Measurements from ENCODE around the gene ZCWPW2.

DNA sequence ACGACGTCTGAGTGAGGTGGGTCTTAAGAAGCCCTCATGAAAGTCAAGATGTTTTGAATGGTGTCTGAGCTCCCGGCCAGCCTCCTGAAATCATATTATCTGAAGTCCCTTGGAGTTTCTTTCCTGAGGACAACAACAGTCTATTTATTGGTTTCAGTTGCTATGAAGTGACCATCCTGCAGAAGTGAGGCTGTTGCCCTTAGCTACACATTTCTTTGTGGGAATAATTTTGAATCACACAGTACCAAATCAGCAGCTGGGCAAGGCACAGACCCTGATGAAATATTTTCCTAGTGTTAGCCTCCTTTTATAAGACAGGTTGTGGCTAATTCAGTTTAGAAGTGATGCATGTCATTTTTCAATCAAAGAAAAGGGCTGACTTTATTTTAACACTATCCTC lies 220.8 kb downstream of the ZCWPW2 start:
- TF ChIP-seq, protein P1, sequence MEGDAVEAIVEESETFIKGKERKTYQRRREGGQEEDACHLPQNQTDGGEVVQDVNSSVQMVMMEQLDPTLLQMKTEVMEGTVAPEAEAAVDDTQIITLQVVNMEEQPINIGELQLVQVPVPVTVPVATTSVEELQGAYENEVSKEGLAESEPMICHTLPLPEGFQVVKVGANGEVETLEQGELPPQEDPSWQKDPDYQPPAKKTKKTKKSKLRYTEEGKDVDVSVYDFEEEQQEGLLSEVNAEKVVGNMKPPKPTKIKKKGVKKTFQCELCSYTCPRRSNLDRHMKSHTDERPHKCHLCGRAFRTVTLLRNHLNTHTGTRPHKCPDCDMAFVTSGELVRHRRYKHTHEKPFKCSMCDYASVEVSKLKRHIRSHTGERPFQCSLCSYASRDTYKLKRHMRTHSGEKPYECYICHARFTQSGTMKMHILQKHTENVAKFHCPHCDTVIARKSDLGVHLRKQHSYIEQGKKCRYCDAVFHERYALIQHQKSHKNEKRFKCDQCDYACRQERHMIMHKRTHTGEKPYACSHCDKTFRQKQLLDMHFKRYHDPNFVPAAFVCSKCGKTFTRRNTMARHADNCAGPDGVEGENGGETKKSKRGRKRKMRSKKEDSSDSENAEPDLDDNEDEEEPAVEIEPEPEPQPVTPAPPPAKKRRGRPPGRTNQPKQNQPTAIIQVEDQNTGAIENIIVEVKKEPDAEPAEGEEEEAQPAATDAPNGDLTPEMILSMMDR (IDR thresholded peaks at IDR 0.05) = no peak
- TF ChIP-seq POLR2A (IDR thresholded peaks at IDR 0.05) = no peak

Measured in lower leg skin (tissue), 3 donors.